NCI-H1092 (cell line): ENCODE results near the gene PDZD8.
"Not testable (repeated sequence)": the region's sequence is repeated elsewhere in the genome, so short reads cannot be mapped to it uniquely, and the experiment has no call there.

Source experiments
- DNase-seq: peaks from one replicate; lab custom pipeline; 2025; lab: John Stamatoyannopoulos, UW

PDZD8 gene

DNA sequence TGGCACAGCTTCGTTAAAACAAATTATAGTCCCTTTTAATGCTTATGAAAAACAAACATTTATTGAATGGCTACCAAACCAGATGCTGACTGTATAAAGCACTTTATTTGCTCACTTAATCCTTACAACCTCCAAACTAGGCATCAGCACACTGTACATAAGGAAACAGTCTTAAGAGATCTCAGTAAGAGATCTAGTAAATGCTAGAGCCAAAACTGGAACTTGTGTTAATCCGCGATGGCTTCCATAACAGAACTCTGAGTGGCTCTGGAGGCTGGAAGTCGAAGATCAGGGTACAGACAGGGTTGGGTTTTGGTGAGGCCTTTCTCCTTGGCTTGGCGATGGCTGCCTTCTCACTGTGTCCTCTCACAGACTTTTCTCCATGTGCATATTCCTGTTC, 27.0 kb downstream of the PDZD8 start:
- DNase-seq: no peak

DNA sequence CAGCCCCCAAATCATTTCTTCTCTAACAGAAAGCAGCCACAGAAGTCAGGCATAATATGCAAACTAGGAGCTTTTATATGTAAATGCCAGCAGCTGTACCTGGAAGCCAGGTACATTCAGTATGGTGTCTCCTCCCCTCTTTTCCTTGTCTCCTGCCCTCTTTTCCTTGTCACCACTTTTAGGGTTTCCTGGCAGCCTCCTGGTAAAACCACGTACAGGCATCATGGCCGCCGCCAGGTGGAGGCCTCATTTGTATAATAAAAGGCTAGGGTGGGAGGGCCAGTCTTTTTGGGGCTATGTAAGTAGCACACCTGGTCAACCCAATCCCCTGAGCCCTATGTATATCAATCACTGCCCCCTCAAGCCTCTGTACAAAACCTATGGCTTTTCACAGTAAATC, 28.7 kb downstream of the PDZD8 start:
- DNase-seq: no peak

DNA sequence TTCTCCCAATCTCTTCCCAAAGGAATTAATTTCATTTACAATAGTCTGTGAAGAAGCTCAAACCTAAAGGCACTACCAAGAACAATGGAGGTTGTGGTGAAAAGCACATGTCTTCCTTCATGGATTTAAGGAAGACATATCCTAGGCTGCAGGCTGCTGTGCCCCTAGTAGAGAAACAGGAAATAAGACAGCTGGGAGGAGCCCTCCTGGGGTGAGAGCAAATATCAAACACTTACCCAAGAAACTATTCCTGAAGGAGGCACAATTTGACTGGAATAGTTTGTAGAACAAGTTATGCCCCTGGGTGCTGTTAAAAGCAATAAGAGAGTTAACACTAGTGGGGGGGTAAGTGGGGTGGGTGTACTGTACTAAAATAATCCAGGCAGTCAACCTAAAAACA, 30.1 kb downstream of the PDZD8 start:
- no peak for DNase-seq

DNA sequence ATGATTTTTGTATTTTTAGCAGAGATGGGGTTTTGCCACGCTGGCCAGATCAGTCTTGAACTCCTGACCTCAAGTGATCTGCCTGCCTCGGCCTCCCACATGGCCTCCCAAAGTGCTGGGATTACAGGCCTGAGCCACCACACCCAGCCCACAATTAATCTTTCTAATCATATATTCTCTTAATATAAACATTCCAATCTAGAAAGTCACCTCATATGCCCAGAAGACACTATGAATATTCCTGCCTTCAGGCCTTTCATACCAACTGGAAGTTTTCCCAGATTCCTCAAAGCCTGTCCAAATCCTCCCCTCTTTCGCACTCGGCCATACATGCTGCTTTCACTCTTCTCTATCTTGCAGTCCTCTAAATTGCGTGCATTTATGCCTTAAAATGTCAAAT, 32.6 kb downstream of the PDZD8 start:
- DNase-seq: no peak

DNA sequence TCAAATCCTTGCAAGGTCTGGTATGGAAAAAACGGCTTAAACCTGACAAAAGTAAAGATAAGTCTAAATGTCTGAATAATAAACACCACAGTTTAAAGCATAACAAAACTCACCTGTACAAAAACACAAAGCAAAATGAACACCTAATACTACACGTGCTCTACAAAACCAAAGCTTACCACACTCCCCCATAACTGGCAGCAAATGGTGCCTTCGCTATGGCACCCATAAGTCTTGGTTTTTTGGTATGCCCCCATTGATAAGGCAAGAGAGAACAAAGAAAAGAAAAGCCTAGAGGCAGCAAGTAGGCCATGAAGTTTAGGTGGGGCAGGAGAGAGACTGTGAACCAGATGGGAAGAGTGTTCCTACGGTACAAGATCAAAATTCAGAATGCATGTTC, 34.2 kb downstream of the PDZD8 start:
- DNase-seq: no peak

DNA sequence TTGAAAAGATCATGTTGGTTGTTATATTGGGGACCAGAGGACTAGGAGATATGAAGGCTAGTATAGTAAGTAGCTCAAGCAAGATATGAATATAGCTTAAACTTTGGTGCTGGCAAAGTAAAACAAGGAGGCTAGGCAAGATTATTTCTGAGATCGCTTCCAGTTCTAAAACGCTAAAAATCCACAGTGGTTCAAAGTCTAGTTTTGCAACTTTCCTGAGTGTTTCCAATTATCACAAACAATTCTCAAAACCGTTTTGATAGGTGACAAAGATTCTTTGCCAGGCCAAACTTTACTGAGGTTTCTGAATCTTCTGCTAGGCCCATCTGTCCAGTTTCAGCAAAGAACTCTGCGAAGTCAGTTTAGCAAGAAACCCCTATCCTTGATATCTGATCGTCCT, 35.3 kb downstream of the PDZD8 start:
- no peak for DNase-seq

DNA sequence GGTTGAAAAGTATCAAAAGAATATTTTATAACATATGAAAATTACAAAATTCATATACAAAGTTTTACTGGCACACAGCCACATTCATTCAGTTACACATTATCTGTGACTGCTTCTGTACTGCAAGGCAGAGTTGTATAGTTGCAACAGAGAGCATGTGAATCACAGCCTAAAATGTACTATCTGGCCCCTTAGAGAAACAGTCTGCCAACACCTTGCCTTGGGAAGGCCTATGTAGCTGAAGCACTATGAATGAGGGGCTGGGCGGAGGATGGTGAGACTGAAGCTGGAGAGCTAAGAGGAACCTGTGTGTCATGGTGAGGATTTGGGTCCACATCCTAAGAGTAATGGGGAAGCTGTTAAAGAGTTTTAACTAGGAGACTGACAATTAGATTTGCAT, 35.7 kb downstream of the PDZD8 start:
- no peak for DNase-seq

DNA sequence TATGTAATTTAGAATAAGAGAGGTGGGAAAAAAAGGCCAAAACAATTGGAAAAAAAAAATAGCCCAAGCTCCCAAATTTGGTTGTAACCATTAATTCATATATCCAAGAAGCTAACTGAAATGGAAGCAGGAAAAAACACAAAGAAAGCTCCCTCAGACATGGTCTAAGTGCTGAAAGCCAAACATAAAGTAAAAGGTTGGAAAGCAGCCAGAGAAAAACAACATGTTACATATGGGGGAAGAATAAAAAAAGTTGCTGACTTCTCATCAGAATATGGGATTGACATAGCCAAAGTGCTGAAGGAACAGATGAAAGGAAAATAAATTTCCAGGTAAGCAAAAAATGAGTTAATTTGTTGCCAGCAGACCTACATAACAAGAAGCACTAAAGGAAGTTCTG, 40.3 kb downstream of the PDZD8 start:
- DNase-seq: no peak

DNA sequence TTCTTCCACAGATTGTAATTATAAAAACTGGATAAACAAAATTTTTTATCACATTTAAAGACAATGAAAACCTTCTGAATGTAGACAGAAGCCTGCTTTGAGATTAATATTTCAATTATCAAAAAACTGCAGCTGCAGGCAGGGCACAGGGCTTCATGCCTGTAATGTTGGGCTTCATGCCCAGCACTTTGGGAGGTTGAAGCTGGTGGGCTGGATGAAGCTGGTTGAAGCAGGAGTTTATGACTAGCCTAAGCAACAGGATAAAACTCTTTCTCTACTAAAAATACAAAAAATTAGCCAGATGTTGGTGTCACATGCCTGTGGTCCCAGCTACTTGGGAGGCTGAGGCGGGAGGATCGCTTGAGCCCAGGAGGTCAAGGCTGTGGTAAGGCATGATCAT, 41.2 kb downstream of the PDZD8 start:
- no peak for DNase-seq

DNA sequence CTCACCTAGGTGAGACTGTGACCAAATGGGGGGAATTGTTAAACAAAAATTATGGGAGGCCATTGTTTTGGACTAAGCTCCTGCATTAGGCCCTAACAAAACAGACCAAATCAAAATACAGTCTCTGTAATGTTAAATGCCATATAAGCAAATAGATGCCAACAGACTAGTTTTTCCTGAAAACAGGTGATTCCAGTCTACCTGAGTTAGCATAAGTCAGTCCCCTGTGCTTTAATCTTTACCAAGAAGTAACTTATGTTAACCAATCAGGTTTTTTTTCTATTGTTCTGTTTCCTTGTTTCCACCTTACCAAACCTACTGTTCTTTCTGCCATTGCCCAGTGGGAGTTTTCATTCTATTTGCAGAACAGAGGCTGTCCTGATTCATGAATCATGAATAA, 48.0 kb downstream of the PDZD8 start:
- DNase-seq: no peak

DNA sequence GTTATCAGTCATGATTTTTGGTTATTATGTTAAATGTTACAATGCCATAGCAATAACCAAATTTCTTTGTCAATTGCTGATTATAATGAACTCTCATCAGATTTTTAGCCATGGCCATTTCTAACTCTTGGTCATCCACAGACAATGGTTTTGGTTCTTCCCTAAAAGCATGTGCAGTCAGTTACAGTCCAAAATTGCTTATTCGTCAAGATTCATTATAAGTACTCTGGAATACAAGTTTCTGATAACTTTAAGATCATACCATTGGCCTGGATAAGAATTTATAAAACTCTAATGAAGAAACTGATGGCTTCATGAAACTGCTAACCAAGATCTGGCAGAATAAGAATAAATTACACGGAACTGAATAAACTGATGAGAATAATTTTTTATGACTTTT, 50.9 kb downstream of the PDZD8 start:
- no peak for DNase-seq

DNA sequence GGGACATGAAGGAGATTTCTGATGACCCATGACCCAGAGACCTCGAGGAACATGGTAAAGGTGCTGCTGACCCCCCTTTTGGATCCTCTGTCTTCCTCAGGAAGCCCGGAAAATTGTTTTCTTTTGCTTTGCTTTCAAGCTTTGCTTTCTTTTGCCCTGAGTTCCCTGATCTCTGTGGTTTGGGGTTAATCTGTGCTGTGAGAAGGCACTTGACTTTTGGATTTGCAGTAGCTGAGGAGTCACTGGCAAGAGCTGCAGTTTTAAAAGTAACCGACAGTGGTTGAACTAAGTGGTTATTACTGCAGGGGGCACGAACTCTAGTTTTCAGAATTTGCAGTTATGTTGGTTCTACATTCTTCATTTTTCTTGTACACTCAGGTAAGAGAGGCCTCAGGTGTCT, 53.0 kb downstream of the PDZD8 start:
- no peak for DNase-seq

DNA sequence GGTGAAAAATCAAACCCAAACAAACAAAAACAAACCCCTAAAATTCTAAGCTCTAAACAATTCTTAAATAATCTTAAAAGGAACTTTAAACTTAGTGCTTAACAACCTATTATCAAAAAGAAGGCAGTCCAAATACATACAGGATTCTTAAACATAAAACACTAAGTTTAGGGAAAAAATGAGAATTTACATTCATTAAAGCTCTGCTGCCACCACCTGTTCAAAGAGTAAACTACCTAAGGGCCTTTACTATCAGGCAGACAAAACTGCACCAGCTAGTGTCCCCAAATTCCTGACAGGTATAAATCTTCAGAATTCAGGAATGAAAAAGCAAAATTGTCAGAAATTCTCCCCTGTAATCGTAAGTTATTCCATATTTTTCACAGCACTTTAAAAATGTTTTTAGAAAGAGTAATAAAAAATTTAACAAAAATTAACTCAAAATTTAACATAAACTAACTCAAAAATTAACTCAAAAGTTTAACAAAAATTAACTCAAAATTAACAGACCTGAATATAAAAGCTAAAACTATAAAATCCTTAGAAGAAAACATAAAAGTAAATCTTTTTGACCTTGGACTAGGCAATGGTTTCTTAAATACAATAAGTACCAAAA, 55.1 kb downstream of the PDZD8 start:
- DNase-seq: no peak

DNA sequence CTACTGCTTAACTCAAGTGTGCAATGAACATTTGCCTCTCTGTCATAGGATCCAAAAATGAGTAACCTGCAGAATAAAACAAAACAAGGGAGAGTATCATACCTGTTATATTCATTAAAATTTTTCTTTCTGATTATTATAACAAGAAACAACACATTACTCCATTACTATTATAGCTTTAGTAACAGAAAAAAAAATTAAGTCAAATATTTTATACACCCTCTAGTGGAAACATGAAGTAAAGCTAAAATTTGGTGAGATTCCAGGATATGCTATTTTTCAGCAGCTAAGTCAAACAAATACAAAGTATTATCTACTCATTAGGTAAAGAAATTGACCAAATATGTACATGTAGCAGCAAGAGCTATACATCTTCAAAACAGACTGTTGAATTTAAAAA, 56.3 kb downstream of the PDZD8 start:
- no peak for DNase-seq

DNA sequence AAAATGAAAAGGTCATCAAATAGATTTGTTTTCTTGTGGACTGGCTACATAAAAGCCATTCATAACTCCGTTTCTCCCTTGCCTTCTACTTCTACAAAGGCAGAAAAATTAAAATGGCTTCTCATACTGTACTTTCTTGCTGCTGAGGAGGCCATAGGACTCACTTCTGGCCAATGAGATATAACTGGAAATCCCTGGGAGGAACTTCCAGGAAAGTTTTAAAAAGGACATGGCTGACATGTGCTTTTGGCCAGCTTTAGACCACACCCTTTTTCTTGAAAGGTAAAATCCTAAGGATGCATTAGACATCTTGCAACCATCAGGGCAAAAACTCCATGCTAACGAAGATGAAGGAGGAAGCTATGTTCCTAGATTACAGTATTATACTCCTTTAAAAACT, 58.5 kb downstream of the PDZD8 start:
- no peak for DNase-seq

DNA sequence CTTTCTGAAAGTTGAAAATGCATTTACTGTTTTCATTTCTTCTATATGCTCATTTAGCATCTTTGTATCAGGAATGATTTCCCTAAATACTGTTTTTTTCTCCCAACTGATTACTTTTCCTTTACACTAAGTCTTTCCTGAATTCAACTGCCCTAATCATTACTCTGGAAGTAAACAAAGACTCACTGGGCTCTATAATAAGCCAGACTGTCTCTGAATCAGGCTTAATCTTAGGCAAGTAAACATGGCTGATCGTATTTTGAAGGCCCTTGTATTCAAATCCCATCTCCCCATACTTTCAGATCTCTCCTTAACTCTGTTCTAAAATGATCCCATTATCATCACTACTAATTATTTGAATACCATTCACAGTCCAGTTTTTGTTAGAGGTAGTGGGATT, 61.6 kb downstream of the PDZD8 start:
- no peak for DNase-seq

DNA sequence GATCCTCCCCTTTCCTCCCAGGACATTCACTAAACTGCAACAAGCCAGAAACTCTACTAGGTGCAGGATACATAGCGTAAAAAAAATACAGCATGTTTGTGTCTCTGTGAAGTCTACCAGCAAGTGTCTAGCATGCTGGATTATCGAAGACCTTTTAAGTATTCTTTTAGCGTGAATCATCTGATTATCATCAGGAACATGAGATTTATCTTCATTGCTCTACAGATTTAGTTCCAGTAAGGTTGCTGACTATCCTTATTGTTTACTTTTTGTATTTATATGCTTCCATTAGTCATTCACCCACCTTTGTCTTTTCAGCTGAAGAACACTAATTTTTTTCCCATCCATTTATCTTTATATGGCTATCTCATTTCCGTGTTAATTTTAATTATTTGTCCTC, 62.8 kb downstream of the PDZD8 start:
- no peak for DNase-seq

DNA sequence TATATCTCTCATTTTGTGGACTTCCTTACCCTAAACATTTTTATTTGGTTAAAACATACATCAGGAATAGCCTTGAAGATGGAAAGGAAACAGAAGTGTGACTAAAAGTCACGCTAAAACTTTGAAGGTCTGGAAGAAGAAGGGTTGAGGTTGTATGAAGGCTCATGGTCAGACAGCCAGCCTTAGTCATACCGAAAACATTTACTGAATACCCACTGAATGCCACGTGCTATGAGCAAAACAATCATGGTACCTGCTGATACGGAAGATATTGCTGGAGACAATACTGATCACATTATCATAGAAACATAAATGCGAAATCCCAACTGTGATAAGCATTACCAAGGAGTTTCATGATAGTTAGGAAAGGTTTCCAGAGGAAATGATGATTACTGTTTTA, 64.0 kb downstream of the PDZD8 start:
- no peak for DNase-seq

DNA sequence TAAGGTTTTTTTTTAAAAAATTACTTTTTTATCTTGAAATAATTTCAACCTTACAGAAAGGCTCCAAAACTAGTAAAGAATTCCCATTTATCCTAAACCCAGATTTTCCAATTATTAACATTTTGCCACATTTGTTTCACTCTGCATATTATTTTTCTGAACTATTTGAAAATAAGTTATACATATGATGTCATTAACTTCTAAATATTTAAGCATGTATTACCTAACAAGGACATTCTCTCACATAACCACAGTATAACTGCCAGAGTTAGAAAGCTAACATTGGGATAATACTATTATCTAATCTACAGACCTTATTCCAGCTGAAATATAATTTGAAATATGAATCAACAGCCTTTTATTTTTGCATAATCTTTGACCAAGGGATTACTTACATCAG, 68.6 kb downstream of the PDZD8 start:
- no peak for DNase-seq

DNA sequence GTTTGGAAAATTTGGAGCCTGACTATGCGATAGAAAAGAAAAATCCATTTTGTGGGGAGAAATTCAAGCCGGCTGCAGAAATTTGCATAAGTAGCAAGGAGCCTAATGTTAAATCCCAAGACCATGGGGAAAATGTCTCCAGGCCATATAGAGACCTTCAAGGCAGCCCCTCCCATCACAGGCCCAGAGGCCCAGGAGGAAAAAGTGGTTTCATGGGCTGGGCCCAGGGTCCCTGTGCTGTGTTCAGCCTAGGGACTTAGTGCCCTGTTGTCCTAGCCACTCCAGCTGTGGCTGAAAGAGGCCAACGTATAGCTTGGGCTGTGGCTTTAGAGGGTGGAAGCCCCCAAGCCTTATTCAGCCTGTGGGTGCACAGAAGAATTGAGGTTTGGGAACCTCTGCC, 71.8 kb downstream of the PDZD8 start:
- DNase-seq: not testable (repeated sequence)

DNA sequence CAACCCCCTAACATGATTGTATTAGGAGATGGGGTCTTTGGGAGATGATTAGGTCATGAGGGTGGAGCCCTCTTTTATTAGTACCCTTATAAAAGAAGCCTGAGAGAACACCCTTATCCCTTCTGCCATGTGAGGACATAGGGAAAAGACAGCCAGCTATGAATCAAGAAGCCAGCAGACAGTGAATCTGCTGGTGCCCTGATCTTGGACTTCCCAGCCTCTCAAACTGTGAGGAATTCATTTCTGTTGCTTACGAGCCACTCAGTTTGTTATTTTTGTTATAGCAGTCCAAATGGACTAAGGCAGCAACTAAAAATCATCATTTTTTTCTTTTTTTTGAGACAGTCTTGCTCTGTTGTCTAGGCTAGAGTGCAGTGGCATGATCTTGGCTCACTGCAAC, 74.6 kb downstream of the PDZD8 start:
- no peak for DNase-seq

DNA sequence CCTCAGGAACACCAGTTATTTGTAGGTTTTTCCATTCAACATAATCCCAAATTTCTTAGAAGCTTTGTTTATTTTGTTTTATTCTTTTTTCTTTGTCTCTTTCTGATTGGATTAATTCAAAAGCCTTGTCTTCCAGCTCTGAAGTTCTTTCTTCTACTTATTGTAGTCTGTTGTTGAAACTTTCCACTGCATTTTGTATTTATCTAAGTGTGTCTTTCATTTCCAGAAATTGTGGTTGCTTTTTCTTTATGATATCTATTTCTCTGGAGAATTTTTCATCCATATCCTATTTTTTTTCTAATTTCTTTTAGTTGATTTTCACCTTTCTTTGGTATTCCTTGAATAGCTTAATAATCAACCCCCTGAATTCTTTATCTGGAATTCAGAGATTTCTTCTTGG, 75.8 kb downstream of the PDZD8 start:
- DNase-seq: no peak

DNA sequence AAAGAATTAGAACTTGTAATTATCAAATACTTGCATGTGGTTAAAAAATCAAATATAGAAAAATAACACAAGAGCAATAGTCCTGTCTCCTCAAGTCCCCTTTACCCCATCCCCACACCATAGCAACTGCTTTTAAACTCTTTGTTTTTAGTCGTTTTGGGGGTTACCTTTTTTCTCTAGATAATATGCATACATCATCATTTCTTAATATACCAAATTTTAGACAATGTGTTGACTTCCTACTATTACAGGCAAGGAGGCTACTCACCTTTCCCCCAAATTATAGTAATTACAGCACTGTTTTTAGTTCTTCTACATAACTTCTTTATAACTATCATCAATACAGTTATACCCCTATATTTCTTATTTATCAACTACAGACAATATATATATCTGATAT, 77.0 kb downstream of the PDZD8 start:
- no peak for DNase-seq

DNA sequence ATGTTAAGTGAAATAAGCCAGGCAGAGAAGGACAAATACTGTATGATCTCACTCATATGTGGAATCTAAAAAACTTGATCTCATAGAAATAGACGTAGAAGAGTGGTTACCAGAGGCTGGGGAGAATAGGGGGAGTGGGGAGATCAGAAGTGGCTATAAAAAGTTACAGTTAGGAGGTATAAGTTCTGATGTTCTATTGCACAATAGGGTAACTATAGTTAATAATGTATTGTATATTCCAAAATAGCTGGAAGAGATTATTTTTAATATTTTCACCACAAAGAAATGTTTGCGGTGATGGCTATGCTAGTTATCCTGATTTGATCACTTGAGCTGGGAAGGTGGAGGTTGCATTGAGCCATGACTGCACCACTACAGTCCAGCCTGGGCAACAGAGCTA, 80.5 kb downstream of the PDZD8 start:
- no peak for DNase-seq

DNA sequence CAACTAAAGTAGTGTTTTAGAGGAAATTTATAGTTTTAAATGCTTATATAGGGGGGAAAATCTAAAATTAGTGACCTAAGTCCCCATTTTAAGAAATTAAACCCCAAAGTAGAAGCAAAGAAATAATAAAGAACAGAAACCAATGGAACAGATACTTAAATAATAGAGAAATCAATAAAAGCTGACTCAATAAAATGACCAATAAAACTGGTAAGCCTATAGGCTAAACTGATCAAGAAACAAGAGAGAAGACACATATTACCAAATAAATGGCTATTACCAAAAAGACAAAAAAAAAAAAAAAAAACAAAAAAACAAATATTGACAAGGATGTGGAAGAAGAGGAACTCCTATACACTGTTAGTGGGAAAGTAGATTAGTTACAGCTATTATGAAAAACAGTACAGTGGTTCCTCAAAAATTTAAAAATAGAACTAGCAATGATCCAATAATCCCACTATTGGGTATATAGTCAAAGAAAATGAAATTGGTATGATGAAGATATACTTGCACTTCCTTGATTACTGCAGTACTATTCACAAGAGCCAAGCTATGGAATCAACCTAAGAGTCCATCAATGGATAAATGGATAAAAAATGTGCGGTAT, 81.1 kb downstream of the PDZD8 start:
- DNase-seq: no peak
